HL-60 (cell line): ENCODE results near the gene PEX10.

ENCODE experiments used
- CTCF ChIP-seq: IDR thresholded peaks from one replicate; pipeline ENCODE4 v1.5.1; 2011; ENCODE audit warnings: low read length, control low read depth, inconsistent platforms; ENCODE audit not compliant: insufficient read depth
- GABPA ChIP-seq: IDR thresholded peaks from 2 replicates; pipeline ENCODE4 v1.6.1; 2012; ENCODE audit warnings: low read depth

DNA sequence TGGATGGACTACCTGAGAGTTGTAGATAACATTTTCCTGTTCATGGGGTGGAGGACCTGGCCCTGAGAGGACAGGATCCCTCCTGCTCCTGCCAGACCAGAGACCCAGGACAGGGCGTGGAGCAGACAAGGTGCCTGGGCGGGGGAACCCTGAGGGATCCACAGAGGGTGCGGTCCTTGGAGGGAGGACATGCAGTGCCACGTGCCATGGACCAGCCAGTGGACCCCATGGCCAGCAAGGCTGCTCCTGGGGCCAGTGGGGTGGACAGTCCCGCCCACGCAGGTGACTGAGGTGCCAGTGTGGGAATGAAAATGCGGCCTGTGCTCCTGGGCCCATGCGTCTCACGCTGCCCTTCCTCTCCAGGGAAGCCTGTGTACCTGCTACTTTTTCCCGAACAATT is 17.1 kb downstream of the PEX10 start:
- TF ChIP-seq CTCF (no peak), GABPA (no peak)
